ENCODE data around the gene STAG2. TPM values are rescaled to one million over a fixed set of nuclear protein-coding genes. Genes with fewer than 3 reads are reported as not detected.

The STAG2 gene
- total RNA-seq, 1 donor from 2014 or later = 125 TPM

- DNase-seq (ENCODE audit: low read depth) = no peak
These were observed 12.4 kb downstream of the STAG2 start for GRCh38 chrX:123973921-123974320.

- no peak for DNase-seq (ENCODE audit: low read depth)
These were observed 13.7 kb downstream of the STAG2 start for GRCh38 chrX:123975180-123975579.

GRCh38 chrX:123976706-123977316 is 15.3 kb downstream of the STAG2 start:
- no peak for DNase-seq (ENCODE audit: low read depth)

GRCh38 chrX:123983240-123983639 is 21.7 kb downstream of the STAG2 start:
- DNase-seq (ENCODE audit: low read depth) = no peak

GRCh38 chrX:123986377-123986776 is 24.9 kb downstream of the STAG2 start:
- DNase-seq (ENCODE audit: low read depth) = no peak

- DNase-seq (ENCODE audit: low read depth) = no peak
These were observed 27.1 kb downstream of the STAG2 start for GRCh38 chrX:123988423-123989111.

- no peak for DNase-seq (ENCODE audit: low read depth)
These were observed 27.7 kb downstream of the STAG2 start for GRCh38 chrX:123989235-123989634.

- no peak for DNase-seq (ENCODE audit: low read depth)
These were observed 28.7 kb downstream of the STAG2 start for GRCh38 chrX:123990169-123990568.

- peak; percentile 44 for DNase-seq (ENCODE audit: low read depth)
These were observed 29.1 kb downstream of the STAG2 start for GRCh38 chrX:123990602-123991001.

- DNase-seq (ENCODE audit: low read depth) = peak; percentile 15
These were observed 31.8 kb downstream of the STAG2 start for GRCh38 chrX:123993326-123993725.

- DNase-seq (ENCODE audit: low read depth) = no peak
These were observed 32.6 kb downstream of the STAG2 start for GRCh38 chrX:123993904-123994635.

- DNase-seq (ENCODE audit: low read depth) = no peak
These were observed 33.2 kb downstream of the STAG2 start for GRCh38 chrX:123994730-123995129.

- no peak for DNase-seq (ENCODE audit: low read depth)
These were observed 40.1 kb downstream of the STAG2 start for GRCh38 chrX:124001581-124001980.

- DNase-seq (ENCODE audit: low read depth) = no peak
These were observed 43.7 kb downstream of the STAG2 start for GRCh38 chrX:124005228-124005627.

- DNase-seq (ENCODE audit: low read depth) = no peak
These were observed 48.7 kb downstream of the STAG2 start for GRCh38 chrX:124010157-124010556.

- no peak for DNase-seq (ENCODE audit: low read depth)
These were observed 49.1 kb downstream of the STAG2 start for GRCh38 chrX:124010566-124010965.

GRCh38 chrX:124015721-124016120 is 54.2 kb downstream of the STAG2 start:
- no peak for DNase-seq (ENCODE audit: low read depth)

- DNase-seq (ENCODE audit: low read depth) = no peak
These were observed 55.3 kb downstream of the STAG2 start for GRCh38 chrX:124016825-124017224.

GRCh38 chrX:124018023-124018422 is 56.5 kb downstream of the STAG2 start:
- no peak for DNase-seq (ENCODE audit: low read depth)

- DNase-seq (ENCODE audit: low read depth) = peak; percentile 14
These were observed 62.3 kb downstream of the STAG2 start for GRCh38 chrX:124023838-124024238.

GRCh38 chrX:124026529-124026928 is 65.0 kb downstream of the STAG2 start:
- DNase-seq (ENCODE audit: low read depth) = no peak

- no peak for DNase-seq (ENCODE audit: low read depth)
These were observed 66.7 kb downstream of the STAG2 start for GRCh38 chrX:124028182-124028581.
